SU-DHL-6 (cell line): ENCODE measurements around the gene DCDC2C.

Experiments
- EZH2phosphoT487 ChIP-seq: fragments of 200-600 bp; sonication (generic), shearing (Covaris generic); conservative IDR thresholded peaks from 2 replicates; pipeline ENCODE4 v1.6.1; 2018; ENCODE audit warnings: mild to moderate bottlenecking, antibody characterized with exemption, low read length, moderate library complexity, mixed read lengths
- TF ChIP-seq, protein P1 (sequence below): fragments of 200-600 bp; sonication (generic); IDR thresholded peaks from one replicate; pipeline ENCODE4 v1.5.1; 2017; ENCODE audit warnings: antibody characterized with exemption, mild to moderate bottlenecking, low read length, moderate library complexity; ENCODE audit not compliant: insufficient read depth, poor library complexity, severe bottlenecking

DNA sequence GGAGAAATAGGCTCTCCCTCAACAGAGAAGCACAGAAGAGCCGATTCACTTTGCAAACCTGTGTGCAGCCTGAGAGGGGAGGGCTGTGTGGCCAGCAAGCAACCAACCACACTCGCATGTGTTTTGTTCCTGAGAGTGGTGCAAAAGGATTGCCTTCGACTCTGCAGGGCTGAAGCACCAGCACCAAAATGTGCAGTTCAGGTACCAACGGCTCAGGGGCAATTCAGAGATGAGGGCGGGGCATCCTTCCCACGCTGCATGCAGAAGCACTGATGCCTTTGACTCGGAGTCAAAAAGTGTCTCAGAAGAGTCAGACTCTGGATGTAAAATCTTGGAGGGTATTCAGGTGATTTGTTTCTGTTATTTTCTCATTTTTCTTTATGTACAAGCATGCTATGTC, 55.5 kb downstream of the DCDC2C start:
- TF ChIP-seq, protein P1, sequence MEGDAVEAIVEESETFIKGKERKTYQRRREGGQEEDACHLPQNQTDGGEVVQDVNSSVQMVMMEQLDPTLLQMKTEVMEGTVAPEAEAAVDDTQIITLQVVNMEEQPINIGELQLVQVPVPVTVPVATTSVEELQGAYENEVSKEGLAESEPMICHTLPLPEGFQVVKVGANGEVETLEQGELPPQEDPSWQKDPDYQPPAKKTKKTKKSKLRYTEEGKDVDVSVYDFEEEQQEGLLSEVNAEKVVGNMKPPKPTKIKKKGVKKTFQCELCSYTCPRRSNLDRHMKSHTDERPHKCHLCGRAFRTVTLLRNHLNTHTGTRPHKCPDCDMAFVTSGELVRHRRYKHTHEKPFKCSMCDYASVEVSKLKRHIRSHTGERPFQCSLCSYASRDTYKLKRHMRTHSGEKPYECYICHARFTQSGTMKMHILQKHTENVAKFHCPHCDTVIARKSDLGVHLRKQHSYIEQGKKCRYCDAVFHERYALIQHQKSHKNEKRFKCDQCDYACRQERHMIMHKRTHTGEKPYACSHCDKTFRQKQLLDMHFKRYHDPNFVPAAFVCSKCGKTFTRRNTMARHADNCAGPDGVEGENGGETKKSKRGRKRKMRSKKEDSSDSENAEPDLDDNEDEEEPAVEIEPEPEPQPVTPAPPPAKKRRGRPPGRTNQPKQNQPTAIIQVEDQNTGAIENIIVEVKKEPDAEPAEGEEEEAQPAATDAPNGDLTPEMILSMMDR = no peak
- TF ChIP-seq EZH2phosphoT487 = no peak
